Medulla oblongata (tissue), 1 donor: ENCODE results near the gene SEMA4D.
A peak's percentile ranks its signal among the peaks of the same experiment; 100 is the strongest.

Source experiments
- DNase-seq: peaks from one replicate; pipeline ENCODE4 v3.0.0-alpha.2; 2015; ENCODE audit errors: extremely low spot score

The SEMA4D gene

GRCh38 chr9:89317282-89317681 is 180.6 kb downstream of the SEMA4D start:
- DNase-seq, result peak; percentile 7

GRCh38 chr9:89315482-89315881 is 182.4 kb downstream of the SEMA4D start:
- no peak for DNase-seq

- DNase-seq, result no peak
Measured at GRCh38 chr9:89314955-89315354, 183.0 kb downstream of the SEMA4D start.

- DNase-seq, result no peak
Measured at GRCh38 chr9:89313842-89314241, 184.1 kb downstream of the SEMA4D start.

GRCh38 chr9:89312222-89312571 is 185.7 kb downstream of the SEMA4D start:
- peak; percentile 20 for DNase-seq

- peak; percentile 11 for DNase-seq
Measured at GRCh38 chr9:89311346-89312221, 186.3 kb downstream of the SEMA4D start.
